ENCODE measurements around the gene PSTPIP1.

- TF ChIP-seq CTCF (IDR thresholded peaks at IDR 0.05) (no peak), POLR2A (IDR thresholded peaks at IDR 0.05) (no peak)
Measured at GRCh38 chr15:76976141-76976540, 18.8 kb upstream of the PSTPIP1 start.

Measured in right lobe of liver (tissue), 4 donors.